GM23338 (cell line): ENCODE results near the gene SCO1. TPM values are rescaled to one million over a fixed set of nuclear protein-coding genes. Genes with fewer than 3 reads are reported as not detected.

Source experiments
- ATAC-seq: fragments of 200-7000 bp; cut with Tn5 transposase; 3 replicates; pipeline ENCODE4 v1.9.1; 2020
- DNase-seq: peaks from one replicate; pipeline ENCODE4 v3.0.0-alpha.2; 2015; ENCODE audit warnings: low spot score
- H2AFZ ChIP-seq: fragments of 200-600 bp; sonication (generic); 2 replicates; pipeline ENCODE4 v1.8.0; 2016; ENCODE audit warnings: antibody characterized with exemption, mild to moderate bottlenecking, moderate library complexity
- H3F3A ChIP-seq: fragments of 200-600 bp; sonication (generic); replicated peaks from 2 replicates; pipeline ENCODE4 v1.8.0; 2017; ENCODE audit warnings: antibody characterized with exemption, mixed run types, low read depth
- H3K27ac ChIP-seq: fragments of 200-600 bp; sonication (generic); 2 replicates; pipeline ENCODE4 v1.6.1; 2016; ENCODE audit warnings: low read depth
- H3K27me3 ChIP-seq: fragments of 200-600 bp; sonication (generic); 2 replicates; pipeline ENCODE4 v1.8.0; 2016; ENCODE audit warnings: mild to moderate bottlenecking, mixed run types, moderate library complexity; ENCODE audit not compliant: insufficient read depth
- H3K36me3 ChIP-seq: fragments of 200-600 bp; sonication (generic); 2 replicates; pipeline ENCODE4 v1.8.0; 2016; ENCODE audit warnings: mild to moderate bottlenecking; ENCODE audit not compliant: insufficient read depth
- H3K4me1 ChIP-seq: fragments of 200-600 bp; sonication (generic); 2 replicates; pipeline ENCODE4 v1.8.0; 2016; ENCODE audit warnings: mild to moderate bottlenecking, moderate library complexity; ENCODE audit not compliant: insufficient read depth
- H3K4me2 ChIP-seq: fragments of 200-600 bp; sonication (generic); 2 replicates; pipeline ENCODE4 v1.7.1; 2017; ENCODE audit warnings: mixed run types
- H3K4me3 ChIP-seq: fragments of 200-600 bp; sonication (generic); 2 replicates; pipeline ENCODE4 v1.6.1; 2016; ENCODE audit warnings: mixed run types
- H3K79me2 ChIP-seq: fragments of 200-600 bp; sonication (generic); replicated peaks from 2 replicates; pipeline ENCODE4 v1.8.0; 2017; ENCODE audit warnings: mild to moderate bottlenecking; ENCODE audit not compliant: insufficient read depth
- H3K9me2 ChIP-seq: fragments of 200-600 bp; sonication (generic); 2 replicates; pipeline ENCODE4 v1.8.0; 2017; ENCODE audit not compliant: insufficient read depth
- H4K20me1 ChIP-seq: fragments of 200-600 bp; sonication (generic); replicated peaks from 2 replicates; pipeline ENCODE4 v1.8.0; 2017; ENCODE audit warnings: mild to moderate bottlenecking; ENCODE audit not compliant: insufficient read depth
- H3K27ac Mint-ChIP-seq: 2 replicates; pipeline ENCODE4 v1.8.0; 2020; ENCODE audit warnings: inconsistent platforms, mild to moderate bottlenecking, moderate library complexity, mixed read lengths
- H3K27me3 Mint-ChIP-seq: 3 replicates; pipeline ENCODE4 v1.8.0; 2022; ENCODE audit warnings: low read depth, mild to moderate bottlenecking, moderate library complexity, mixed read lengths, inconsistent platforms; ENCODE audit not compliant: insufficient read depth, poor library complexity
- H3K36me3 Mint-ChIP-seq: 3 replicates; pipeline ENCODE4 v1.8.0; 2021; ENCODE audit warnings: low read depth, mild to moderate bottlenecking, inconsistent platforms, moderate library complexity, mixed read lengths
- H3K4me1 Mint-ChIP-seq: 3 replicates; pipeline ENCODE4 v1.8.0; 2020; ENCODE audit warnings: mild to moderate bottlenecking, inconsistent platforms, mixed read lengths
- H3K4me3 Mint-ChIP-seq: 3 replicates; pipeline ENCODE4 v1.8.0; 2021; ENCODE audit warnings: moderate library complexity, mild to moderate bottlenecking, inconsistent platforms, mixed read lengths
- H3K9me3 Mint-ChIP-seq: 3 replicates; pipeline ENCODE4 v1.8.0; 2020; ENCODE audit warnings: moderate library complexity, mild to moderate bottlenecking, inconsistent platforms, mixed read lengths
- CREB1 ChIP-seq: fragments of 250-450 bp; sonication (Bioruptor Pico); IDR thresholded peaks from 2 replicates; pipeline ENCODE4 v1.5.0; 2020; ENCODE audit warnings: low read depth, mild to moderate bottlenecking, moderate library complexity
- CTCF ChIP-seq, 2 experiments: fragments of 200-600 bp in 1 of 2; sonication (generic) in 1 of 2; conservative IDR thresholded peaks; 2 replicates each; pipeline versions ENCODE4 v1.5.1 to v1.6.1; 2016 to 2017; ENCODE audit warnings: antibody characterized with exemption in 2 of 2, low read depth in 2 of 2, mild to moderate bottlenecking in 2 of 2, moderate library complexity in 1 of 2
- ETS1 ChIP-seq: IDR thresholded peaks from 2 replicates; pipeline ENCODE4 v1.6.1; 2016; ENCODE audit warnings: antibody characterized with exemption
- POLR2AphosphoS5 ChIP-seq: IDR thresholded peaks from 2 replicates; pipeline ENCODE4 v1.6.1; 2016; ENCODE audit warnings: antibody characterized with exemption, low read depth
- REST ChIP-seq: IDR thresholded peaks from one replicate; pipeline ENCODE4 v1.6.1; 2018; ENCODE audit warnings: antibody characterized with exemption; ENCODE audit not compliant: unreplicated experiment
- ZNF331 ChIP-seq: fragments of 250-450 bp; sonication (Bioruptor Pico); IDR thresholded peaks from 2 replicates; pipeline ENCODE4 v1.5.0; 2020; ENCODE audit warnings: low read depth, mild to moderate bottlenecking, moderate library complexity
- ZNF462 ChIP-seq: fragments of 250-450 bp; sonication (Bioruptor Pico); IDR thresholded peaks from 2 replicates; pipeline ENCODE4 v1.5.0; 2020; ENCODE audit warnings: mild to moderate bottlenecking, moderate library complexity
- long read RNA-seq: library from polyadenylated mRNA; unstranded; transcript quantifications from one replicate; pipeline ENCODE4 v2.0.0, GENCODE V29; 2020; ENCODE audit not compliant: unreplicated experiment
- polyA plus RNA-seq: library from polyadenylated mRNA; unstranded; fragments of >200 nt; fragmentation: Nextera tagmentation; extraction: Ambion mirVana; gene quantifications from 2 replicates; pipeline ENCODE4 v1.2.1, GENCODE V29; 2016
- total RNA-seq: library from RNA; depleted of rRNA; stranded (reverse); fragments of >200 nt; shearing (Covaris generic); gene quantifications from 2 replicates; pipeline ENCODE4 v1.2.3, GENCODE V29; 2014; rRNA removed

The SCO1 gene
- total RNA-seq (69.4 and 72.5 TPM in 2 replicates), polyA plus RNA-seq (37.6 and 43.9 TPM in 2 replicates)
- long read RNA-seq, full-length matches to known transcripts = 45 of 58 reads
- long read RNA-seq, partial matches to known transcripts = 1 of 58 reads
- long read RNA-seq, other reads (novel, unspliced or antisense) = 12 of 58 reads

GRCh38 chr17:10697092-10698081 is at the start of gene SCO1, which contains the start of gene ADPRM:
Gene SCO1, minus strand, starts transcription at chr17:10697533. Its CDS starts 26 bp downstream, at chr17:10697507.
Gene ADPRM, plus strand, starts transcription at chr17:10697594. Its CDS starts 7,333 bp downstream, at chr17:10704927.
- Mint-ChIP-seq H3K27me3 (peaks cover 3% of the 10 kb centered on the region), H3K4me1 (peaks cover 9% of the 10 kb centered on the region; the same call in 2 of the 3 replicates), H3K9me3 (no peaks in the 10 kb centered on the region), H3K4me3 (peak within 1 kb of the TSS; percentile 94), H3K36me3 (peaks cover 36% of the 10 kb centered on the region), H3K27ac (peak within 1 kb of the TSS; percentile 95)
- H3K36me3 ChIP-seq = peaks cover 28% of the 10 kb centered on the region
- H4K20me1 ChIP-seq = peaks cover 22% of the 10 kb centered on the region
- H3K4me3 ChIP-seq = peak within 1 kb of the TSS; percentile 58
- peak; percentile 99 for DNase-seq
- no peaks in the 10 kb centered on the region; the same call in 1 of the 2 replicates for H3K4me1 ChIP-seq
- peak within 1 kb of the TSS; percentile 88 for H3K4me2 ChIP-seq
- peak within 1 kb of the TSS; percentile 82 for H3K27ac ChIP-seq
- no peaks in the 10 kb centered on the region for H3F3A ChIP-seq
- H3K9me2 ChIP-seq = no peaks in the 10 kb centered on the region
- peak within 1 kb of the TSS; percentile 30; the same call in 1 of the 2 replicates for H2AFZ ChIP-seq
- no peak for TF ChIP-seq REST
- peak; percentile 49 for TF ChIP-seq CREB1 (CRISPR knock-in tag)
- no peak for TF ChIP-seq ZNF331
- peak; percentile 11 to 26; a peak in 1 of 4 replicates for TF ChIP-seq CTCF (conservative IDR thresholded peaks at IDR 0.05; ENCODE audit: low read depth in 2 of 2)
- no peak for TF ChIP-seq ZNF462 (CRISPR knock-in tag)
- peak; percentile 76 for TF ChIP-seq ETS1
- TF ChIP-seq POLR2AphosphoS5 = peak; percentile 87
- no peaks in the 10 kb centered on the region for H3K27me3 ChIP-seq
- H3K79me2 ChIP-seq = peaks cover 61% of the 10 kb centered on the region
- ATAC-seq = peak; percentile 98
